Transverse colon (tissue), 4 donors: ENCODE measurements around the gene ZNF574. TPM values are rescaled to one million over a fixed set of nuclear protein-coding genes. Genes with fewer than 3 reads are reported as not detected.

ENCODE experiments used
- DNase-seq: peaks from one replicate; pipeline ENCODE4 v3.0.0-alpha.2; 2019
- H3K27ac ChIP-seq, 4 donors: fragments of 200-600 bp; sonication (generic); 2 replicates each; pipeline ENCODE4 v1.5.1; 2016 to 2018; ENCODE audit warnings: inconsistent platforms in 4 of 4
- H3K27me3 ChIP-seq: fragments of 200-600 bp; sonication (generic); 2 replicates; pipeline ENCODE4 v1.5.1; 2017; ENCODE audit warnings: inconsistent platforms
- H3K36me3 ChIP-seq, 4 donors: fragments of 200-600 bp; sonication (generic); 2 replicates each; pipeline ENCODE4 v1.5.1; 2017 to 2019; ENCODE audit warnings: inconsistent platforms in 4 of 4
- H3K4me1 ChIP-seq, 4 donors: fragments of 200-600 bp; sonication (generic); 2 replicates each; pipeline ENCODE4 v1.5.1; 2017 to 2020; ENCODE audit warnings: inconsistent platforms in 4 of 4
- H3K4me3 ChIP-seq, 4 donors: fragments of 200-600 bp; sonication (generic); 1 replicate in 1 of 4; 2 replicates in 3 of 4; pipeline versions ENCODE4 v1.5.1 to v1.6.1; 2017 to 2019; ENCODE audit warnings: inconsistent platforms in 4 of 4
- H3K9me3 ChIP-seq, 2 donors: fragments of 200-600 bp; sonication (generic); 2 replicates each; pipeline ENCODE4 v1.5.1; 2017 to 2019; ENCODE audit warnings: inconsistent platforms in 2 of 2
- CTCF ChIP-seq, 5 experiments: fragments of 200-600 bp in 3 of 5; fragments of 450-650 bp in 2 of 5; sonication (generic) in 3 of 5; IDR thresholded peaks; 1 replicate in 2 of 5; 2 replicates in 3 of 5; pipeline ENCODE4 v1.5.1; 2016 to 2017; ENCODE audit warnings: antibody characterized with exemption in 5 of 5, inconsistent platforms in 3 of 5, mild to moderate bottlenecking in 2 of 5, moderate library complexity in 1 of 5
- EP300 ChIP-seq: sonication (generic); formaldehyde crosslinking; IDR thresholded peaks from one replicate; pipeline ENCODE4 v1.6.1; 2017; ENCODE audit warnings: antibody characterized with exemption, low read depth
- POLR2A ChIP-seq: fragments of 450-650 bp; IDR thresholded peaks from one replicate; pipeline ENCODE4 v1.6.1; 2016; ENCODE audit warnings: antibody characterized with exemption, mild to moderate bottlenecking, moderate library complexity
- POLR2AphosphoS5 ChIP-seq, 3 donors: sonication (generic); formaldehyde crosslinking; IDR thresholded peaks; one replicate each; pipeline ENCODE4 v1.6.1; 2016; ENCODE audit warnings: antibody characterized with exemption in 3 of 3
- WGBS, 2 donors: methylation state at CpG; one replicate each; pipeline ENCODE4 v1.1.5; 2018; ENCODE audit warnings: low coverage in 1 of 2; 5-methylcytosine and 5-hydroxymethylcytosine counted together
- in situ Hi-C, 4 donors: fragments of 200-750 bp; cut with MboI; loops; one replicate each; pipeline versions ENCODE4 v1.15.0 to v1.15.1; 2017; ENCODE audit warnings: low sequenced_read_pairs in 3 of 4, low pct_ligation_motif_present in 1 of 4, low pct_unique_long_range_greater_than_20kb in 1 of 4
- intact Hi-C: fragments of 100-400 bp; cut with DNase I; formaldehyde crosslinking; loops from one replicate; pipeline ENCODE4 v1.15.1; 2023; ENCODE audit warnings: low total_unique reads
- total RNA-seq, 4 donors: library from RNA; depleted of rRNA; stranded (reverse); fragments of >200 nt; gene quantifications; one replicate each; pipeline ENCODE4 v1.1.0, GENCODE V29; 2016

The ZNF574 gene
- total RNA-seq, 4 donors from 2014 or later, result 8.0 to 18.7 (median 16.5) TPM

- H3K27me3 ChIP-seq, result no peaks in the 10 kb centered on the region
- no peak overlapping the region for H3K4me3 ChIP-seq
- TF ChIP-seq EP300, result no peak
- TF ChIP-seq CTCF (IDR thresholded peaks at IDR 0.05), result no peak
- TF ChIP-seq POLR2A, result no peak
- no peak for TF ChIP-seq POLR2AphosphoS5 (IDR thresholded peaks at IDR 0.05)
- H3K4me1 ChIP-seq, result no peaks in the 10 kb centered on the region
- no peaks in the 10 kb centered on the region for H3K36me3 ChIP-seq
- no peak overlapping the region for H3K27ac ChIP-seq
- no peak for DNase-seq
- no peaks in the 10 kb centered on the region for H3K9me3 ChIP-seq
- 90 to 93% methylated on average over 2 to 3 of the region's 3 CpGs for WGBS, 2 donors
- intact Hi-C loops (no loop called here), in situ Hi-C loops (no loop called here)
These were observed 15.8 kb upstream of the ZNF574 start for GRCh38 chr19:42060117-42060516.

DNA sequence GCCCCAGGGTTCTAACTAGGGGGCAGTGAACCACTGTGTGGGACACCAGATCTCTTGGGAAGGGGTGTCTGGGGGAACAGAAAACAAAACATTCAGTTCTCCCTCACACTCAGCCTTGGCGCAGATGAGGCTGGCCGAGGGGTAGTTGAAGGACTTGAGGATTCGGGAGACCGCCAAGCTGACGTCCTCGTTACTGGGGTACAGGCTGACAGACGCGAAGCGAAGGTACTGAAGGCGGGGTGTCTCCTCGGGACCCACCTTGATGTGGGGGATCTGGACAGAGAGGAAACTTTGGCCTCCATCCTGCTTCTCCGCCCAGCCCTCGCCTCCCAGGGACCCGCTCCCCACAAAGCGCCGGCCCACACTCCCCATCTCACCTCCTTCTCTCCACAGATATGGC, 13.6 kb upstream of the ZNF574 start:
- H3K36me3 ChIP-seq, result no peaks in the 10 kb centered on the region
- no peak for DNase-seq
- intact Hi-C loops, result no loop called here
- no peak overlapping the region for H3K27ac ChIP-seq
- H3K4me1 ChIP-seq, result no peaks in the 10 kb centered on the region
- in situ Hi-C loops, result no loop called here
- peaks cover 9% of the 10 kb centered on the region for H3K27me3 ChIP-seq
- H3K4me3 ChIP-seq, result no peak overlapping the region
- no peak for TF ChIP-seq POLR2AphosphoS5 (IDR thresholded peaks at IDR 0.05)
- no peak for TF ChIP-seq CTCF (IDR thresholded peaks at IDR 0.05)
- no peak for TF ChIP-seq POLR2A
- no peak for TF ChIP-seq EP300
- H3K9me3 ChIP-seq, result no peaks in the 10 kb centered on the region
- 93% methylated on average over 16 of the region's 16 CpGs; no CpG with 5 or more reads in 1 of the 2 donors for WGBS, 2 donors

- intact Hi-C loops, result no loop called here
- Histone ChIP-seq H3K4me3 (no peak overlapping the region), H3K27ac (no peak overlapping the region), H3K4me1 (peaks cover 0 to 9% (median under 1%) of the 10 kb centered on the region in 4 donors), H3K9me3 (no peaks in the 10 kb centered on the region), H3K27me3 (peaks cover 29% of the 10 kb centered on the region), H3K36me3 (no peaks in the 10 kb centered on the region)
- in situ Hi-C loops, result no loop called here
- 83 to 87% methylated on average over 4 to 6 of the region's 6 CpGs for WGBS, 2 donors
- TF ChIP-seq EP300 (no peak), POLR2AphosphoS5 (IDR thresholded peaks at IDR 0.05) (no peak), POLR2A (no peak), CTCF (IDR thresholded peaks at IDR 0.05) (no peak)
- DNase-seq, result no peak
These were observed 11.5 kb upstream of the ZNF574 start for GRCh38 chr19:42064432-42064831.

- H3K27me3 ChIP-seq, result peaks cover 35% of the 10 kb centered on the region
- TF ChIP-seq CTCF (IDR thresholded peaks at IDR 0.05), result no peak
- TF ChIP-seq POLR2A, result no peak
- no peak for TF ChIP-seq POLR2AphosphoS5 (IDR thresholded peaks at IDR 0.05)
- TF ChIP-seq EP300, result no peak
- intact Hi-C loops (no loop called here), in situ Hi-C loops (no loop called here)
- 88% methylated on average over 10 of the region's 13 CpGs; no CpG with 5 or more reads in 1 of the 2 donors for WGBS, 2 donors
- no peak for DNase-seq
- H3K4me3 ChIP-seq, result no peak overlapping the region
- no peak overlapping the region for H3K27ac ChIP-seq
- H3K4me1 ChIP-seq, result peaks cover 0 to 14% (median 5%) of the 10 kb centered on the region in 4 donors
- H3K36me3 ChIP-seq, result no peaks in the 10 kb centered on the region
- H3K9me3 ChIP-seq, result no peaks in the 10 kb centered on the region
These were observed 10.9 kb upstream of the ZNF574 start for GRCh38 chr19:42065051-42065450.
